Stomach (tissue), 4 donors: ENCODE measurements around the gene DNAH10.

ENCODE experiments used
- POLR2AphosphoS5 ChIP-seq, 3 donors: sonication (generic); formaldehyde crosslinking; IDR thresholded peaks; one replicate each; pipeline ENCODE4 v1.6.1; 2016; ENCODE audit warnings: antibody characterized with exemption in 3 of 3
- TF ChIP-seq, protein P1 (sequence below), 7 experiments: fragments of 450-650 bp in 4 of 7; fragments of 200-600 bp in 3 of 7; sonication (generic) in 3 of 7; IDR thresholded peaks; one replicate each; pipeline ENCODE4 v1.5.1; 2016 to 2019; ENCODE audit warnings: antibody characterized with exemption in 7 of 7, control low read depth in 2 of 7, mild to moderate bottlenecking in 1 of 7

DNA sequence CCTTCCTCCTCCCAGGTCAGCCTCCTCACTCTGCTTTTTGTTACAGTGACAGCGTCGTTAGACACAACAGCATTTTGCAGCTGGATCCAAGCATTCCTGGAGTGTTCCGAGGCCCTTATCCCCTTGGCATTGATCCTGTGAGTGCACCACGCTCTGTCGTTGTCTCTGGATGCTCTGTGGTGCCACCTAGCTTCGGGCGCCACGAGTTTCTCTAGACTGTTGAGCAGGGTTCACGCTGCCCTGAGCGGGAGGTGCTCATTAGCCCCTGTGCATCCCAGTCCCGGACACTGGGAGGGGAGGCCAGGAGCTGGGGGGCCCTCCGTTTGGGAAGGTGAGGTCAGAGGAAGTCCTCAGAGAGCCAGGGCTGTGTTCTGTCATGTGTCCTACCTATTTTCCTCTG, 17.3 kb upstream of the DNAH10 start:
- TF ChIP-seq POLR2AphosphoS5 (IDR thresholded peaks at IDR 0.05), result no peak
- TF ChIP-seq, protein P1, sequence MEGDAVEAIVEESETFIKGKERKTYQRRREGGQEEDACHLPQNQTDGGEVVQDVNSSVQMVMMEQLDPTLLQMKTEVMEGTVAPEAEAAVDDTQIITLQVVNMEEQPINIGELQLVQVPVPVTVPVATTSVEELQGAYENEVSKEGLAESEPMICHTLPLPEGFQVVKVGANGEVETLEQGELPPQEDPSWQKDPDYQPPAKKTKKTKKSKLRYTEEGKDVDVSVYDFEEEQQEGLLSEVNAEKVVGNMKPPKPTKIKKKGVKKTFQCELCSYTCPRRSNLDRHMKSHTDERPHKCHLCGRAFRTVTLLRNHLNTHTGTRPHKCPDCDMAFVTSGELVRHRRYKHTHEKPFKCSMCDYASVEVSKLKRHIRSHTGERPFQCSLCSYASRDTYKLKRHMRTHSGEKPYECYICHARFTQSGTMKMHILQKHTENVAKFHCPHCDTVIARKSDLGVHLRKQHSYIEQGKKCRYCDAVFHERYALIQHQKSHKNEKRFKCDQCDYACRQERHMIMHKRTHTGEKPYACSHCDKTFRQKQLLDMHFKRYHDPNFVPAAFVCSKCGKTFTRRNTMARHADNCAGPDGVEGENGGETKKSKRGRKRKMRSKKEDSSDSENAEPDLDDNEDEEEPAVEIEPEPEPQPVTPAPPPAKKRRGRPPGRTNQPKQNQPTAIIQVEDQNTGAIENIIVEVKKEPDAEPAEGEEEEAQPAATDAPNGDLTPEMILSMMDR (IDR thresholded peaks at IDR 0.05), result no peak
